GM13976 (cell line): ENCODE results near the gene NACAD.
"Not testable (repeated sequence)": the region's sequence is repeated elsewhere in the genome, so short reads cannot be mapped to it uniquely, and the experiment has no call there.

Experiments
- DNase-seq: peaks from one replicate; pipeline ENCODE4 v3.0.0; 2012; ENCODE audit warnings: low spot score
- in situ Hi-C: fragments of 300-500 bp; cut with MboI; formaldehyde crosslinking; loops from one replicate; pipeline ENCODE4 v1.12.0; 2022; ENCODE audit warnings: low sequenced_read_pairs, mixed read lengths, inconsistent platforms; ENCODE audit not compliant: unreplicated experiment
- TF ChIP-seq, protein P1 (sequence below): IDR thresholded peaks from 2 replicates; pipeline ENCODE4 v1.5.1; 2012; ENCODE audit warnings: borderline replicate concordance, mild to moderate bottlenecking; ENCODE audit not compliant: insufficient read depth; ENCODE audit errors: extremely low read depth, missing control alignments, control extremely low read depth

Gene NACAD

DNA sequence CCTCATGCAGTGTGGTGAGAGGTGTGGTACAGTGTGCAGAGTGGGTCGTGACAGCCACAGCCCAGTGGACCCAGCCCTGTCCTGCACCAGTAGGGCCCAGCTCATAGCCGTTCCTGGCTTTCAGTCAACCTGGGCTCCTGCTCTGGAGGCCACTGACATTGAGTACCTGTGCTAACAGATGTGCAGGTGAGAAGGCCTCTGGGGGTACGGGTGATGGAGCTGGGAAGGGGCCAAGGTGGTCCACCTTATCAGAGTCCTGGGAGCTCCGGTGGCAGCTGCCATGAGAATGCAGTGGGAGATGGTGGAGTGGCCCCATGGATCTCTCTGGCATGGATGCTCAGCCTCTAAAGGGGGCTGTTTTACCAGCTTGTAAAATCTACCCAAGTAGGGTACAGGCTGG is 28.8 kb upstream of the NACAD start:
- TF ChIP-seq, protein P1, sequence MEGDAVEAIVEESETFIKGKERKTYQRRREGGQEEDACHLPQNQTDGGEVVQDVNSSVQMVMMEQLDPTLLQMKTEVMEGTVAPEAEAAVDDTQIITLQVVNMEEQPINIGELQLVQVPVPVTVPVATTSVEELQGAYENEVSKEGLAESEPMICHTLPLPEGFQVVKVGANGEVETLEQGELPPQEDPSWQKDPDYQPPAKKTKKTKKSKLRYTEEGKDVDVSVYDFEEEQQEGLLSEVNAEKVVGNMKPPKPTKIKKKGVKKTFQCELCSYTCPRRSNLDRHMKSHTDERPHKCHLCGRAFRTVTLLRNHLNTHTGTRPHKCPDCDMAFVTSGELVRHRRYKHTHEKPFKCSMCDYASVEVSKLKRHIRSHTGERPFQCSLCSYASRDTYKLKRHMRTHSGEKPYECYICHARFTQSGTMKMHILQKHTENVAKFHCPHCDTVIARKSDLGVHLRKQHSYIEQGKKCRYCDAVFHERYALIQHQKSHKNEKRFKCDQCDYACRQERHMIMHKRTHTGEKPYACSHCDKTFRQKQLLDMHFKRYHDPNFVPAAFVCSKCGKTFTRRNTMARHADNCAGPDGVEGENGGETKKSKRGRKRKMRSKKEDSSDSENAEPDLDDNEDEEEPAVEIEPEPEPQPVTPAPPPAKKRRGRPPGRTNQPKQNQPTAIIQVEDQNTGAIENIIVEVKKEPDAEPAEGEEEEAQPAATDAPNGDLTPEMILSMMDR: no peak
- in situ Hi-C loops: no loop called here
- no peak for DNase-seq

DNA sequence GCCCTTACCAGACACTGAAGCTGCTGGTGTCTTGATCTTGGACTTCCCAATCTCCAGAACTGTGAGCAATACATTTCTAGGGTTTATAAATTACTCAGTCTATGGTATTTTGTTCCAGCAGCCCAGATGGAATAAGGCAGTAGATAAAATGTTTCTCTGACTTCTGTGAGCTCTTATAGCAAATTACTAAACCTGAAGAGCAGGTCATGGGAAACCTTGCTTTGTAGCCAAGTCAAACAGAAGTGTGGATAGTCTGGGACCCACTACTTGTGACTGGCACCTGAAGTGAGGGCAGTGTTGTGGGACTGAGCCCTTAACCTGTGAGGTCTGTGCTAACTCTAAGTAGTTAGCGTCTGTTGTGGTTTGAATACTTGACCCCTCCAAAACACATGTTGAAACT is 27.3 kb upstream of the NACAD start:
- in situ Hi-C loops: no loop called here
- no peak for DNase-seq
- TF ChIP-seq, protein P1: no peak

GRCh38 chr7:45114926-45115325 is 26.2 kb upstream of the NACAD start:
- in situ Hi-C loops: no loop called here
- DNase-seq: no peak
- TF ChIP-seq, protein P1: no peak

- DNase-seq, in situ Hi-C loops: not testable (repeated sequence)
These were observed 25.5 kb upstream of the NACAD start for GRCh38 chr7:45114257-45114656.

GRCh38 chr7:45112648-45113047 is 23.9 kb upstream of the NACAD start:
- TF ChIP-seq, protein P1: no peak
- in situ Hi-C loops: no loop called here
- DNase-seq: no peak

DNA sequence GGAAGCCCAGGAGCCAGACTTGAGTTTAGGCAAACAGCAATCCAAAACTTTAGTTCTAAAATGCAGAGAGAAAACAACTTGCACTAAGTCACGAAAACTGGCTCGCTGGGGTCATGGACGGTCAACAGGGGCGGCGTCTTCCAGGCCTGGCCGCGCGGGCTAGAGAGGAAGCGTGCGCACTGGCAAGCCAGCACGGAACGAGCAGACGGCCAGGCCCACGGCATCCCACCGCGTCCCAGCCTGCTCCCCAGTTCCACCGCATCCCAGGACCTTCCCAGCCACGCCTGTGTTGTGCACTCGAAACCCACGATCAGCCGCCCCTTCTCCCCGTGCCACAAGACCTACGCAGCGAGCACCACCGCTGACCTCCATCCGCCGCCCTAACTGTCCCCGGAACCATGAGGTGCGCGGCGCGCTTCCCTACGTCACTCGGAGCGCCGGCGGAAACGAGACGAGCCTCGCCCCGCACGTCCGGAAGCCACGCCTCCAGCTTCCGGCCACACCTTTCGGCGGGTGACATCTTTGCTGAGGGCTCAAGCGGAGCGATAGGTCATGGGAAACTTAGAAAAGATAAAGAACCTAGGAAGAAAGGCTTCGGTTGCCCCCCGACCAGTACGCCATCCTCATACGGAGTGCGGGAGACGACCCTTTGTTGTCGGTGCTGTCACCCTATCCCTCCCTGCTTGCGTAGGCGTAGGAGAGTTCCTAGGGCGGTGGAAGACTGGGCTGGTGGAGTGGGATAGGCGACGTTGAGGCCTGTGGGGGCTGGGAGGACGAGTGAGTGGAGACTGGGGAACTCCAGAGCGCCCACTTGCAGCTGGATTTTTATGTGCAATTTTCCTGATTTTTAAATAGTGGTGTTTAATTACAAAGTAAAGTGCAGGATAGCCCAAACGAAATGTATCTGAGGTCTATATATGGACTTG is 22.8 kb upstream of the NACAD start, which contains the start of gene TBRG4:
Gene TBRG4, minus strand, starts transcription at position 400 of the 926 bp plus-strand sequence. CDS start 2,460 bp downstream, outside the sequence.
- in situ Hi-C loops: no loop called here
- DNase-seq: peak; percentile 97
- TF ChIP-seq, protein P1: peak; percentile 8

- in situ Hi-C loops: no loop called here
- TF ChIP-seq, protein P1: no peak
- no peak for DNase-seq
These were observed 20.1 kb upstream of the NACAD start for GRCh38 chr7:45108863-45109262.
